Choroid plexus epithelial cell (primary cell): ENCODE measurements around the gene TRMT2B.

Source experiments
- DNase-seq: peaks from one replicate; pipeline ENCODE4 v3.0.0-alpha.2; 2010; ENCODE audit warnings: low read depth
- H3K4me3 ChIP-seq: 2 replicates; pipeline ENCODE4 v1.5.1; 2011; ENCODE audit warnings: low read depth, mild to moderate bottlenecking, control low read depth, low read length, moderate library complexity
- TF ChIP-seq, protein P1 (sequence below): conservative IDR thresholded peaks from 2 replicates; pipeline ENCODE4 v1.5.1; 2011; ENCODE audit warnings: low read depth, mild to moderate bottlenecking, control low read depth, inconsistent platforms, low read length, moderate library complexity

Gene TRMT2B

GRCh38 chrX:100979881-100980607 lies 71.9 kb downstream of the TRMT2B start:
- TF ChIP-seq, protein P1, sequence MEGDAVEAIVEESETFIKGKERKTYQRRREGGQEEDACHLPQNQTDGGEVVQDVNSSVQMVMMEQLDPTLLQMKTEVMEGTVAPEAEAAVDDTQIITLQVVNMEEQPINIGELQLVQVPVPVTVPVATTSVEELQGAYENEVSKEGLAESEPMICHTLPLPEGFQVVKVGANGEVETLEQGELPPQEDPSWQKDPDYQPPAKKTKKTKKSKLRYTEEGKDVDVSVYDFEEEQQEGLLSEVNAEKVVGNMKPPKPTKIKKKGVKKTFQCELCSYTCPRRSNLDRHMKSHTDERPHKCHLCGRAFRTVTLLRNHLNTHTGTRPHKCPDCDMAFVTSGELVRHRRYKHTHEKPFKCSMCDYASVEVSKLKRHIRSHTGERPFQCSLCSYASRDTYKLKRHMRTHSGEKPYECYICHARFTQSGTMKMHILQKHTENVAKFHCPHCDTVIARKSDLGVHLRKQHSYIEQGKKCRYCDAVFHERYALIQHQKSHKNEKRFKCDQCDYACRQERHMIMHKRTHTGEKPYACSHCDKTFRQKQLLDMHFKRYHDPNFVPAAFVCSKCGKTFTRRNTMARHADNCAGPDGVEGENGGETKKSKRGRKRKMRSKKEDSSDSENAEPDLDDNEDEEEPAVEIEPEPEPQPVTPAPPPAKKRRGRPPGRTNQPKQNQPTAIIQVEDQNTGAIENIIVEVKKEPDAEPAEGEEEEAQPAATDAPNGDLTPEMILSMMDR, result no peak
- DNase-seq, result no peak

DNA sequence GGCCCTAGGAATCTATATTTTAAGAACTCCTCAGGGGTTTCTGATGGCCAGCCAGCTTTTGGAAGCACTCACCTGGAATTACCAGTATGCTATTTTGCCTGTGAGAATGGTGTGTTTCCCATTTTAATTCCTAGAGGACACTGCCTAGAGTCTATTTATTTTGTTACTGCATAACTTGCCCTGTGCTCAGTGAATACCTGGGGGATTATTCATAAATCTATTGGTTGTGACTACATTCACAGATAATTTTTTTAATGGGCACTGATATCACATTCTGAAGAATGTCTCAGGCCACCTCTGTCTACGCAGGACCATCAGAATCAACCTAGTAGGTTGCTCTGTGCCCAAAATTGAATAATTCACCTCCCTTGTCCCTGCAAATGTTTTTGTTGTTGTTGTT lies 75.7 kb downstream of the TRMT2B start:
- no peak for DNase-seq
- TF ChIP-seq, protein P1, result no peak
- no peak overlapping the region for H3K4me3 ChIP-seq

More at GRCh38 chrX:100979881-100980607, 71.9 kb downstream of the TRMT2B start:
- no peak overlapping the region for H3K4me3 ChIP-seq

- TF ChIP-seq, protein P1, result no peak
- peak; percentile 35 for DNase-seq
- no peak overlapping the region for H3K4me3 ChIP-seq
Observed at GRCh38 chrX:100975212-100975611, 76.7 kb downstream of the TRMT2B start.

GRCh38 chrX:100973411-100973810 lies 78.5 kb downstream of the TRMT2B start:
- DNase-seq, result peak; percentile 51
- TF ChIP-seq, protein P1, result no peak

GRCh38 chrX:100969936-100970335 lies 82.0 kb downstream of the TRMT2B start:
- TF ChIP-seq, protein P1, result no peak
- no peak for DNase-seq
- H3K4me3 ChIP-seq, result no peak overlapping the region

More at GRCh38 chrX:100973411-100973810, 78.5 kb downstream of the TRMT2B start:
- H3K4me3 ChIP-seq, result no peak overlapping the region

DNA sequence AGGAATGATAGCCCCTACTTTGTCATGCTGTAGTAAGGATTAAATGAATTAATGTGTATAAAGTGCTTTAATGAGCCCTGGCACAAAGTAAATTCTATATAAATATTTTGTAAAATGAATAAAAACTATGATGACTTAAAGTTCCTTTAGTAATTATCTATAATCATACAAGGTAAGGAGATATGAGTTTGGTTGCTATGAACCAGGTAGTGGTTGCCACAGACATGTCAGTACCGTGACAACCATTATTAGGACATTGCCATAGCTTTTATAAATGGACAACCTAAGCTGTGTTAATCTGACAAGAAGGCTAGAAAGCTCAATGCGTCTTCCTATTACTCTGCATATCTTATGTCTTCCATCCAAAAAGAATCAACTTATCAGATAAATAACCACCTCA lies 82.5 kb downstream of the TRMT2B start, which contains the start of gene ARL13A:
ARL13A (plus strand) TSS at position 301 of the 400 bp plus-strand sequence. CDS start 3,982 bp downstream, outside the sequence.
- DNase-seq, result no peak

More for the DNA sequence above, 82.5 kb downstream of the TRMT2B start, which contains the start of gene ARL13A:
- TF ChIP-seq, protein P1, result no peak
- no peak within 1 kb of the TSS for H3K4me3 ChIP-seq
